ENCODE data around the gene SUSD6. TPM values are rescaled to one million over a fixed set of nuclear protein-coding genes. Genes with fewer than 3 reads are reported as not detected.

The SUSD6 gene
- total RNA-seq, 4 donors from 2014 or later: 54.4 to 66.3 (median 57.7) TPM

- no peaks in the 10 kb centered on the region for H3K9me3 ChIP-seq
- 85 to 91% methylated on average over 2 of the region's 2 CpGs for WGBS, 2 donors
- peak overlapping the region in 1 of 4 donors; percentile 33 for H3K27ac ChIP-seq
- no peak overlapping the region for H3K4me3 ChIP-seq
- TF ChIP-seq CTCF (IDR thresholded peaks at IDR 0.05): no peak
- TF ChIP-seq POLR2A (IDR thresholded peaks at IDR 0.05): no peak
- no peak for TF ChIP-seq EP300 (IDR thresholded peaks at IDR 0.05)
- H3K36me3 ChIP-seq: no peaks in the 10 kb centered on the region
- DNase-seq (ENCODE audit: low spot score in 2 of 2): no peak
- no peaks in the 10 kb centered on the region for H3K27me3 ChIP-seq
- peaks cover 8 to 91% (median 62%) of the 10 kb centered on the region in 4 donors for H3K4me1 ChIP-seq
Measured at GRCh38 chr14:69669375-69669774, 58.0 kb downstream of the SUSD6 start.

- H3K27me3 ChIP-seq: no peaks in the 10 kb centered on the region
- H3K27ac ChIP-seq: peak overlapping the region in 1 of 4 donors; percentile 52
- H3K9me3 ChIP-seq: no peaks in the 10 kb centered on the region
- H3K4me3 ChIP-seq: no peak overlapping the region
- no peaks in the 10 kb centered on the region for H3K36me3 ChIP-seq
- TF ChIP-seq CTCF (IDR thresholded peaks at IDR 0.05) (no peak), EP300 (IDR thresholded peaks at IDR 0.05) (no peak), POLR2A (IDR thresholded peaks at IDR 0.05) (no peak)
- no peak for DNase-seq (ENCODE audit: low spot score in 2 of 2)
- 50 to 89% methylated on average over 1 of the region's 1 CpG for WGBS, 2 donors
- peaks cover 5 to 91% (median 63%) of the 10 kb centered on the region in 4 donors for H3K4me1 ChIP-seq
Measured at GRCh38 chr14:69670093-69670492, 58.7 kb downstream of the SUSD6 start.

GRCh38 chr14:69671365-69672030 lies 60.1 kb downstream of the SUSD6 start:
- TF ChIP-seq EP300 (IDR thresholded peaks at IDR 0.05): no peak
- no peak for TF ChIP-seq CTCF (IDR thresholded peaks at IDR 0.05)
- no peak for TF ChIP-seq POLR2A (IDR thresholded peaks at IDR 0.05)
- 56 to 59% methylated on average over 8 of the region's 8 CpGs for WGBS, 2 donors
- Histone ChIP-seq H3K4me1 (peaks cover 5 to 91% (median 65%) of the 10 kb centered on the region in 4 donors), H3K36me3 (no peaks in the 10 kb centered on the region), H3K27ac (peak overlapping the region in 2 of 4 donors; percentile 4 to 26), H3K27me3 (no peaks in the 10 kb centered on the region), H3K9me3 (no peaks in the 10 kb centered on the region), H3K4me3 (no peak overlapping the region)
- no peak for DNase-seq (ENCODE audit: low spot score in 2 of 2)

- peaks cover 5 to 90% (median 59%) of the 10 kb centered on the region in 4 donors for H3K4me1 ChIP-seq
- WGBS, 2 donors: 67 to 91% methylated on average over 1 of the region's 1 CpG
Measured at GRCh38 chr14:69672356-69672755, 61.0 kb downstream of the SUSD6 start.

More at GRCh38 chr14:69672356-69672755, 61.0 kb downstream of the SUSD6 start:
- no peak overlapping the region for H3K4me3 ChIP-seq
- H3K27ac ChIP-seq: peak overlapping the region in 3 of 4 donors; percentile 23 to 79 (median 57)
- TF ChIP-seq CTCF (IDR thresholded peaks at IDR 0.05) (no peak), EP300 (IDR thresholded peaks at IDR 0.05) (no peak), POLR2A (IDR thresholded peaks at IDR 0.05) (no peak)
- H3K9me3 ChIP-seq: no peaks in the 10 kb centered on the region
- H3K27me3 ChIP-seq: no peaks in the 10 kb centered on the region
- no peaks in the 10 kb centered on the region for H3K36me3 ChIP-seq
- no peak for DNase-seq (ENCODE audit: low spot score in 2 of 2)
